Mammary epithelial cell (primary cell): ENCODE results near the gene ZNF467.

Experiments
- CTCF ChIP-seq, 2 donors: IDR thresholded peaks in 1 of 2; conservative IDR thresholded peaks in 1 of 2; 2 replicates each; pipeline ENCODE4 v1.5.1; 2011 to 2012; ENCODE audit warnings: inconsistent platforms in 2 of 2, low read length in 2 of 2, mild to moderate bottlenecking in 2 of 2, control low read depth in 1 of 2, low read depth in 1 of 2; ENCODE audit not compliant: insufficient read depth in 1 of 2; ENCODE audit errors: extremely low read depth in 1 of 2
- EZH2 ChIP-seq: IDR thresholded peaks from 2 replicates; pipeline ENCODE4 v1.6.1; 2012; ENCODE audit warnings: low read length, inconsistent platforms, borderline replicate concordance

GRCh38 chr7:149762610-149763009, 10.8 kb downstream of the ZNF467 start:
- TF ChIP-seq CTCF (conservative IDR thresholded peaks at IDR 0.05 in 1 of 2, IDR thresholded peaks at IDR 0.05 in 1 of 2; ENCODE audit: extremely low read depth in 1 of 2, insufficient read depth in 1 of 2, low read depth in 1 of 2, low read length in 2 of 2) (no peak), EZH2 (no peak)
